ENCODE measurements around the gene PRKD1.

GRCh38 chr14:29814156-29815015 lies 113.3 kb downstream of the PRKD1 start:
- no peak for TF ChIP-seq CTCF (IDR thresholded peaks at IDR 0.05 in 2 of 3, conservative IDR thresholded peaks at IDR 0.05 in 1 of 3; ENCODE audit: borderline replicate concordance in 1 of 3, insufficient read depth in 1 of 3, low read depth in 2 of 3, low read length in 2 of 3)
- no peak for TF ChIP-seq JUND (IDR thresholded peaks at IDR 0.05)
- TF ChIP-seq YY1 (IDR thresholded peaks at IDR 0.05; ENCODE audit: extremely low read depth, insufficient replicate concordance, low read depth, low read length), result no peak
- TF ChIP-seq EZH2phosphoT487 (IDR thresholded peaks at IDR 0.05; ENCODE audit: borderline replicate concordance), result no peak
- TF ChIP-seq CEBPB (IDR thresholded peaks at IDR 0.05; ENCODE audit: low read depth), result no peak
- no peak for TF ChIP-seq POLR2AphosphoS5 (IDR thresholded peaks at IDR 0.05; ENCODE audit: low read depth, low read length)
- no peak for TF ChIP-seq EZH2 (IDR thresholded peaks at IDR 0.05)
- no peak for TF ChIP-seq POLR2A (IDR thresholded peaks at IDR 0.05; ENCODE audit: borderline replicate concordance, extremely low read depth, insufficient read depth, insufficient read length)
- TF ChIP-seq FOSL1 (IDR thresholded peaks at IDR 0.05; ENCODE audit: low read depth), result no peak

Data from HCT116 (cell line).